GM13977 (cell line): ENCODE data around the gene PCSK5.
"Not testable (repeated sequence)": the region's sequence is repeated elsewhere in the genome, so short reads cannot be mapped to it uniquely, and the experiment has no call there.

Experiments used
- DNase-seq: peaks from one replicate; pipeline ENCODE4 v3.0.0; 2012; ENCODE audit warnings: low spot score
- in situ Hi-C: fragments of 300-500 bp; cut with MboI; formaldehyde crosslinking; loops from one replicate; pipeline ENCODE4 v1.12.0; 2022; ENCODE audit warnings: low sequenced_read_pairs, low pct_unique_long_range_greater_than_20kb, mixed read lengths, inconsistent platforms; ENCODE audit not compliant: unreplicated experiment
- TF ChIP-seq, protein P1 (sequence below): IDR thresholded peaks from 2 replicates; pipeline ENCODE4 v1.5.1; 2012; ENCODE audit warnings: mild to moderate bottlenecking, control low read depth; ENCODE audit not compliant: insufficient read depth; ENCODE audit errors: extremely low read depth, missing control alignments

PCSK5 gene

DNA sequence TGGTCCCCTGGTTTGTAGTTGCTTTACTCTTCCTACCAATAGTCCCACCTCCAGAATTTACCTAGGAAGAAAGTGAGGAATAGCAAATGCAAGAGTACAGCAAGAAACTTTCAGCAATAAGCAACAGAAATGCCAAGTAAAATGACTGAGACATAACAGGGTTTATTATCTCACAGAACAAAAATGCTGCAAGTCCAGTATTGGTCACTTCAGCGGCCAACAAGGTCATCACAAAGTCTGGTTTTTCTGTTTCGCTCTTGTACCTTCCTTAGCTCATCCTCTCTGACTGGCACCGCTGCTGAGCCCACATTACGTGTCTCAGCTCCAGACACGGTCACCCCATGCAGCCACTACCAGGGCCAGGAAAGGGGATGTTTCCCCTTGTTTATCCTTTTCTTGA lies 421.1 kb downstream of the PCSK5 start:
- no peak for DNase-seq
- TF ChIP-seq, protein P1, sequence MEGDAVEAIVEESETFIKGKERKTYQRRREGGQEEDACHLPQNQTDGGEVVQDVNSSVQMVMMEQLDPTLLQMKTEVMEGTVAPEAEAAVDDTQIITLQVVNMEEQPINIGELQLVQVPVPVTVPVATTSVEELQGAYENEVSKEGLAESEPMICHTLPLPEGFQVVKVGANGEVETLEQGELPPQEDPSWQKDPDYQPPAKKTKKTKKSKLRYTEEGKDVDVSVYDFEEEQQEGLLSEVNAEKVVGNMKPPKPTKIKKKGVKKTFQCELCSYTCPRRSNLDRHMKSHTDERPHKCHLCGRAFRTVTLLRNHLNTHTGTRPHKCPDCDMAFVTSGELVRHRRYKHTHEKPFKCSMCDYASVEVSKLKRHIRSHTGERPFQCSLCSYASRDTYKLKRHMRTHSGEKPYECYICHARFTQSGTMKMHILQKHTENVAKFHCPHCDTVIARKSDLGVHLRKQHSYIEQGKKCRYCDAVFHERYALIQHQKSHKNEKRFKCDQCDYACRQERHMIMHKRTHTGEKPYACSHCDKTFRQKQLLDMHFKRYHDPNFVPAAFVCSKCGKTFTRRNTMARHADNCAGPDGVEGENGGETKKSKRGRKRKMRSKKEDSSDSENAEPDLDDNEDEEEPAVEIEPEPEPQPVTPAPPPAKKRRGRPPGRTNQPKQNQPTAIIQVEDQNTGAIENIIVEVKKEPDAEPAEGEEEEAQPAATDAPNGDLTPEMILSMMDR = no peak
- in situ Hi-C loops = loop anchor here (25.0 kb wide), 1 partner anchor 1074 kb away; no protein-coding TSS in a partner anchor

DNA sequence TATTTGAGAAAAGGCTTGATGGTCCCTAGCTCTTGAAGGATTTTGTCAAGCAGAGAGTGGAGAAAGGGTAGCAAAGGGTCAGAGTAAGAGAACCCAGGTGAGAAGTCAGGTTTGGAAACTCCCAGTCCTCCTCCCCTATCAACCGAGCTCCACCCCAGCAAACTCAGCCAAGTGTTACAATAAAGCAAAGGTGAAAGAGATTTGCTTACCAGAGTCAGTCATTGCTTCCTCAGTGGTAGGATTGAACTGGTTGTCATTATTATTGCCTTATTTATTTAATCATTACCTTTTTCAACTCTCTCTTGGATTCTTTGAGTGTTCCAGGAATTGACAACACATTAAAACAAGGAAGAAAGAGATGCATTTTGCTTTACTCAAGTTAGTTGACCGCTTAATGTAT lies 423.3 kb downstream of the PCSK5 start:
- no peak for DNase-seq
- in situ Hi-C loops = loop anchor here (25.0 kb wide), 1 partner anchor 1076 kb away; no protein-coding TSS in a partner anchor
- TF ChIP-seq, protein P1 = no peak

GRCh38 chr9:76314321-76314720 lies 423.8 kb downstream of the PCSK5 start:
- TF ChIP-seq, protein P1 = no peak
- DNase-seq = no peak
- in situ Hi-C loops = loop anchor here (25.0 kb wide), 1 partner anchor 1077 kb away; no protein-coding TSS in a partner anchor

- TF ChIP-seq, protein P1 = no peak
- in situ Hi-C loops = loop anchor here (25.0 kb wide), 1 partner anchor 1079 kb away; no protein-coding TSS in a partner anchor
- DNase-seq = no peak
Measured at GRCh38 chr9:76316069-76316468, 425.6 kb downstream of the PCSK5 start.

GRCh38 chr9:76319466-76319865 lies 429.0 kb downstream of the PCSK5 start:
- in situ Hi-C loops = loop anchor here (25.0 kb wide), 1 partner anchor 1082 kb away; no protein-coding TSS in a partner anchor
- DNase-seq = not testable (repeated sequence)

- no peak for DNase-seq
- in situ Hi-C loops = loop anchor here (25.0 kb wide), 1 partner anchor 1084 kb away; no protein-coding TSS in a partner anchor
- TF ChIP-seq, protein P1 = no peak
Measured at GRCh38 chr9:76321195-76321828, 430.8 kb downstream of the PCSK5 start.

GRCh38 chr9:76322810-76323209 lies 432.3 kb downstream of the PCSK5 start:
- TF ChIP-seq, protein P1 = no peak
- DNase-seq = no peak
- in situ Hi-C loops = loop anchor here (25.0 kb wide), 1 partner anchor 1086 kb away; no protein-coding TSS in a partner anchor
